Osteoblast (primary cell): ENCODE data around the gene HTT-AS. TPM values are rescaled to one million over a fixed set of nuclear protein-coding genes. Genes with fewer than 3 reads are reported as not detected.
A peak's percentile ranks its signal among the peaks of the same experiment; 100 is the strongest.

Experiments
- DNase-seq: peaks from one replicate; pipeline ENCODE4 v3.0.0; 2011; ENCODE audit warnings: low spot score, mixed read lengths; ENCODE audit not compliant: insufficient read length; ENCODE audit errors: missing footprints
- H2AFZ ChIP-seq: 2 replicates; pipeline ENCODE4 v1.6.0; 2011; ENCODE audit warnings: mild to moderate bottlenecking, low read length
- H3K27ac ChIP-seq: 2 replicates; pipeline ENCODE4 v1.5.1; 2011; ENCODE audit warnings: mild to moderate bottlenecking, low read depth, low read length, moderate library complexity
- H3K27me3 ChIP-seq: 2 replicates; pipeline ENCODE4 v1.6.0; 2012; ENCODE audit warnings: mild to moderate bottlenecking, control low read depth, inconsistent platforms, low read length, moderate library complexity; ENCODE audit not compliant: insufficient read depth
- H3K36me3 ChIP-seq: 2 replicates; pipeline ENCODE4 v1.5.1; 2011; ENCODE audit warnings: mild to moderate bottlenecking, low read length, control low read depth, moderate library complexity; ENCODE audit not compliant: insufficient read depth
- H3K4me1 ChIP-seq: 2 replicates; pipeline ENCODE4 v1.5.1; 2011; ENCODE audit warnings: mild to moderate bottlenecking, low read length, control low read depth, moderate library complexity; ENCODE audit not compliant: insufficient read depth
- H3K4me2 ChIP-seq: 2 replicates; pipeline ENCODE4 v1.6.0; 2011; ENCODE audit warnings: mild to moderate bottlenecking, low read length; ENCODE audit not compliant: insufficient read depth
- H3K4me3 ChIP-seq: fragments of 200-600 bp; sonication (generic); 3 replicates; pipeline ENCODE4 v1.5.1; 2012; ENCODE audit warnings: mild to moderate bottlenecking, low read length, inconsistent platforms; ENCODE audit not compliant: insufficient read depth
- H3K79me2 ChIP-seq: 2 replicates; pipeline ENCODE4 v1.6.0; 2012; ENCODE audit warnings: mild to moderate bottlenecking, low read length, control low read depth, inconsistent platforms; ENCODE audit not compliant: insufficient read depth
- H3K9me3 ChIP-seq: 2 replicates; pipeline ENCODE4 v1.5.1; 2011; ENCODE audit warnings: low read depth, low read length, control low read depth
- H4K20me1 ChIP-seq: 2 replicates; pipeline ENCODE4 v1.6.0; 2012; ENCODE audit warnings: mild to moderate bottlenecking, low read length, control low read depth; ENCODE audit not compliant: insufficient read depth
- total RNA-seq: library from RNA; depleted of rRNA; stranded (reverse); fragments of >200 nt; gene quantifications from 2 replicates; pipeline ENCODE4 v1.2.3, GENCODE V29; 2012
- TF ChIP-seq, protein P1 (sequence below): IDR thresholded peaks from 2 replicates; pipeline ENCODE4 v1.5.1; 2011; ENCODE audit warnings: mild to moderate bottlenecking, low read depth, low read length, moderate library complexity; ENCODE audit errors: extremely low read depth

The HTT-AS gene
- total RNA-seq, 1 donor: not detected

DNA sequence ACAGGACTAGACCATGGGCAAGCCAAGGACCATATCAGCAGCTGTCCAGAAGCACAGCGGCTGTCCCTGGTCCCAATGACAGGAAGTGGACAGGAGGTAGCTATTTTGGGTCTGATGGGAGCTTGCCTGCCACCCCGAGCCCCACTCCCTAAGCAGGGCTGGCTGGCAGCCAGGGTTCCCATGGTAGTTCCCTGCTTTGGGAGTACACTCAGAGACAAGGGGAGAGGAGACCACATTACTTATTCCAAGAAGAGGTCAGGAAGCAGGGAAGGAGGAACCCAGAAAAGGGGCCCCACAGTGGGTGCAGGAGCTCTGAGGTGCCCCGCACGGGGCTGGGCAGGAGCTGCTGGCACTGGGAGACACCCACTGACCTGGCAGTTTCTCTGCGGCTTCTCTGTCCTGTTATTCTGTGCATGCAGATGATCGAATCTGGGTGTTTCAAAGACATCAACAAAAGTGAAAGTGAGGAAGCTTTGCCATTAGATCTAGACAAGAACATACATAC, 36.3 kb downstream of the HTT-AS start:
- Histone ChIP-seq H3K36me3 (no peaks in the 10 kb centered on the region), H3K27me3 (no peaks in the 10 kb centered on the region), H3K9me3 (no peaks in the 10 kb centered on the region), H3K4me1 (peaks cover 22% of the 10 kb centered on the region), H3K27ac (peak overlapping the region; percentile 18), H3K4me2 (peak overlapping the region; percentile 78), H2AFZ (peak overlapping the region; percentile 49), H4K20me1 (no peaks in the 10 kb centered on the region), H3K79me2 (no peaks in the 10 kb centered on the region), H3K4me3 (peak overlapping the region; percentile 49)
- TF ChIP-seq, protein P1, sequence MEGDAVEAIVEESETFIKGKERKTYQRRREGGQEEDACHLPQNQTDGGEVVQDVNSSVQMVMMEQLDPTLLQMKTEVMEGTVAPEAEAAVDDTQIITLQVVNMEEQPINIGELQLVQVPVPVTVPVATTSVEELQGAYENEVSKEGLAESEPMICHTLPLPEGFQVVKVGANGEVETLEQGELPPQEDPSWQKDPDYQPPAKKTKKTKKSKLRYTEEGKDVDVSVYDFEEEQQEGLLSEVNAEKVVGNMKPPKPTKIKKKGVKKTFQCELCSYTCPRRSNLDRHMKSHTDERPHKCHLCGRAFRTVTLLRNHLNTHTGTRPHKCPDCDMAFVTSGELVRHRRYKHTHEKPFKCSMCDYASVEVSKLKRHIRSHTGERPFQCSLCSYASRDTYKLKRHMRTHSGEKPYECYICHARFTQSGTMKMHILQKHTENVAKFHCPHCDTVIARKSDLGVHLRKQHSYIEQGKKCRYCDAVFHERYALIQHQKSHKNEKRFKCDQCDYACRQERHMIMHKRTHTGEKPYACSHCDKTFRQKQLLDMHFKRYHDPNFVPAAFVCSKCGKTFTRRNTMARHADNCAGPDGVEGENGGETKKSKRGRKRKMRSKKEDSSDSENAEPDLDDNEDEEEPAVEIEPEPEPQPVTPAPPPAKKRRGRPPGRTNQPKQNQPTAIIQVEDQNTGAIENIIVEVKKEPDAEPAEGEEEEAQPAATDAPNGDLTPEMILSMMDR: no peak
- peak; percentile 39 for DNase-seq

DNA sequence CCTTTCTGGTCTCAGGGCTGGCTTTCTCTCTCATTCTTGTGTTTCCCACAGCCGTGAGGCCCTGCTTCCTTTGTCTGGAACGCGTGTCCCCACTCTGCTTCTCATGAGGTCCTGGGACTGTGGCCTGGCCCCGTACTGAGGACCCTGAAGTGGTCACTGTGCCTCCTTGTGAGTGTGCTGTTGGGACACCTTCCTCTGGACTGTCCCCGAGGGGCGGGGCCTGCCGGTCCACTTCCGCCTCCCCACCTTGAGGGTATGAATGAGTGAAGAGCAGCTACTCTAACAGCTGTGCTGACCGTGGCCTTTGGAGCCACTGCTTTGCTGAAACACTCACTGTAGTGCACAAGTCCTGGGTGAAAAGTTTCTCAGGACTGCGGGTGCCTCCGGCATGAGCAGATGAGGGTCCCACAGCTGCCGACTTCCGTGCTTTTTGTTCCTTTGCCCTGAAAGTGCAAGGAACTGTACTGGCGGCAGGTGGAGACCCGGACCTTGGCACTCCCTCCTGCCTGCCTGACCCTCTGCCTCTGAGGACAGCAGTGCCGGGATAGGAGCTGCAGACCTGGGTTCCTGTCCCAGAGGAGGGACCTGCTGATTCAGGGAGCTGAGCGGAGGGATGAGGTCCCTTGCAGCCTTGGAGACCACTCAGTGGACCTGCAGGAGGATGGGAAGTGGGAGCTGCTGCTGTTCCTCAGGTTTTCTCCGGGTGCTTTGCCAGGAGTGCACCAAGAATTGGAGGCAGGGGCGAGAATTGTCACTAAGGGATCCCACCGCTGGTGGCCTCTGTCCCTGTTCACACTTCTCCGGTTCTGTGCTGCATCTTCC, 38.0 kb downstream of the HTT-AS start:
- H3K4me3 ChIP-seq: no peak overlapping the region
- no peaks in the 10 kb centered on the region for H3K9me3 ChIP-seq
- no peaks in the 10 kb centered on the region for H3K79me2 ChIP-seq
- no peak overlapping the region for H2AFZ ChIP-seq
- no peaks in the 10 kb centered on the region for H3K36me3 ChIP-seq
- no peak overlapping the region for H3K27ac ChIP-seq
- H3K4me1 ChIP-seq: peaks cover 10% of the 10 kb centered on the region
- no peaks in the 10 kb centered on the region for H4K20me1 ChIP-seq
- no peak overlapping the region for H3K4me2 ChIP-seq
- peak; percentile 38 for DNase-seq
- TF ChIP-seq, protein P1: no peak
- H3K27me3 ChIP-seq: no peaks in the 10 kb centered on the region

DNA sequence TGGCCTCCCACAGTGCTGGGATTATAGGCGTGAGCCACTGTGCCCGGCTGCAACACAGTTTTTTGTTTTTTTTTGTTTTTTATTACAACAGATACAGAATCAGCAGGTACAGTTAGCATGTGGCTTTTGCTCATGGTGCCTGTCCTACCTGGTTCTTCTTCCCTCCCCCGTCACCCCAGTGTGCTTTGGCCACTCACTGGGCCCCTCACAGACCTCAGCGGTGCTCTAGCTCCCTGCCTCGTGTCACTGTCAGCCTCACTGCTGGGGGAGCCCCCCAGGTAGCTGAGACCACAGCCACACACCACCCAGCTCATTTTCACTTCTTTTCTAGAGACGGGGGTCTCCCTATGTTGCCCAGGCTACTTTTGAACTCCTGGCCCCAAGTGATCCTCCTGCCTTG, 38.7 kb downstream of the HTT-AS start:
- H3K79me2 ChIP-seq: no peaks in the 10 kb centered on the region
- H3K27me3 ChIP-seq: no peaks in the 10 kb centered on the region
- H2AFZ ChIP-seq: no peak overlapping the region
- H3K4me3 ChIP-seq: no peak overlapping the region
- H4K20me1 ChIP-seq: no peaks in the 10 kb centered on the region
- TF ChIP-seq, protein P1: no peak
- no peaks in the 10 kb centered on the region for H3K9me3 ChIP-seq
- no peak overlapping the region for H3K4me2 ChIP-seq
- H3K4me1 ChIP-seq: peaks cover 8% of the 10 kb centered on the region
- DNase-seq: peak; percentile 66
- no peak overlapping the region for H3K27ac ChIP-seq
- H3K36me3 ChIP-seq: no peaks in the 10 kb centered on the region

DNA sequence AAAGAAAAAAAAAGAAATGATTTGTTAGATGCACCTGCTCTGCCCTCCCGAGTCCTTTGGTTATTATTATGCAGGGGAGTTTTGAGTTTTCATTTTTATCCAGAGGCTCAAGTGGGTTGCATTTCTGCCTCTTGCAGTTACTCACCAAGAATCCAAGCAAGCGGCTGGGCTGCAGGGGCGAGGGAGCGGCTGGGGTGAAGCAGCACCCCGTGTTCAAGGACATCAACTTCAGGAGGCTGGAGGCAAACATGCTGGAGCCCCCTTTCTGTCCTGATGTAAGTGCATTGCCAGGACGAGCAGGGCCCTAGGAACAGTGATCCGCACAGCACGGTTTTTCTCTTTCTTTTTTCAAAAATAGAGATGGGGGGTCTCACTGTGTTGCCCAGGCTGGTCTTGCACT, 39.1 kb downstream of the HTT-AS start:
- Histone ChIP-seq H3K27me3 (no peaks in the 10 kb centered on the region), H3K36me3 (no peaks in the 10 kb centered on the region), H3K4me1 (peaks cover 8% of the 10 kb centered on the region), H4K20me1 (no peaks in the 10 kb centered on the region), H3K4me3 (no peak overlapping the region), H3K9me3 (no peaks in the 10 kb centered on the region), H3K79me2 (no peaks in the 10 kb centered on the region), H2AFZ (no peak overlapping the region), H3K27ac (no peak overlapping the region), H3K4me2 (no peak overlapping the region)
- TF ChIP-seq, protein P1: no peak
- no peak for DNase-seq
